T-cell (primary cell): ENCODE data around the gene RTN4. TPM values are rescaled to one million over a fixed set of nuclear protein-coding genes. Genes with fewer than 3 reads are reported as not detected.
A peak's percentile ranks its signal among the peaks of the same experiment; 100 is the strongest.
"Not testable (repeated sequence)": the region's sequence is repeated elsewhere in the genome, so short reads cannot be mapped to it uniquely, and the experiment has no call there.

Experiments used
- ATAC-seq, 4 experiments: fragments of 200-7000 bp in 3 of 4; fragments of 150-1000 bp in 1 of 4; cut with Tn5 transposase; replicated peaks in 1 of 4; 1 replicate in 3 of 4; 2 replicates in 1 of 4; pipeline ENCODE4 v1.10.0; 2021; ENCODE audit warnings: moderate library complexity in 3 of 4, mild to moderate bottlenecking in 2 of 4, moderate number of reproducible peaks in 1 of 4
- CTCF ChIA-PET, 2 donors: fragments of 300-600 bp; sonication (Branson Sonifier 250); formaldehyde crosslinking; loops; one replicate each; lab custom pipeline; 2022; ENCODE audit warnings: antibody characterized with exemption in 2 of 2; lab: Charles Lee
- POLR2A ChIA-PET, 2 donors: fragments of 300-600 bp; sonication (Branson Sonifier 250); formaldehyde crosslinking; loops; one replicate each; lab custom pipeline; 2022; ENCODE audit warnings: antibody characterized with exemption in 2 of 2; lab: Charles Lee
- DNase-seq, 35 experiments: peaks; one replicate each; pipeline versions ENCODE4 v3.0.0 to v3.0.0-alpha.2; 2013 to 2023
- H3K27ac ChIP-seq: one replicate; pipeline ENCODE4 v1.5.1; 2013; ENCODE audit warnings: low read length
- H3K27me3 ChIP-seq, 2 experiments: replicated peaks in 1 of 2; 1 replicate in 1 of 2; 2 replicates in 1 of 2; pipeline versions ENCODE4 v1.6.1 to v1.7.0; 2013; ENCODE audit warnings: low read length in 1 of 2, mixed read lengths in 1 of 2; ENCODE audit not compliant: control insufficient read depth in 2 of 2, insufficient read depth in 2 of 2; ENCODE audit errors: extremely low read depth in 1 of 2
- H3K36me3 ChIP-seq, 2 donors: 1 replicate in 1 of 2; 2 replicates in 1 of 2; pipeline versions ENCODE4 v1.6.1 to v1.7.0; 2013; ENCODE audit warnings: low read length in 1 of 2; ENCODE audit not compliant: control insufficient read depth in 2 of 2, insufficient read depth in 1 of 2; ENCODE audit errors: extremely low read depth in 1 of 2
- H3K4me1 ChIP-seq, 2 experiments: 1 replicate in 1 of 2; 2 replicates in 1 of 2; pipeline versions ENCODE4 v1.6.1 to v1.7.0; 2013; ENCODE audit warnings: low read length in 2 of 2, mixed read lengths in 1 of 2; ENCODE audit not compliant: insufficient read depth in 2 of 2, control insufficient read depth in 1 of 2; ENCODE audit errors: extremely low read depth in 1 of 2
- H3K4me3 ChIP-seq, 2 donors: 1 replicate in 1 of 2; 2 replicates in 1 of 2; pipeline versions ENCODE4 v1.5.1 to v1.7.0; 2013; ENCODE audit warnings: mild to moderate bottlenecking in 2 of 2, low read length in 1 of 2, moderate library complexity in 1 of 2; ENCODE audit not compliant: control insufficient read depth in 1 of 2; ENCODE audit errors: extremely low read depth in 1 of 2
- H3K9me3 ChIP-seq: 2 replicates; pipeline ENCODE4 v1.7.0; 2013
- H3K27ac Mint-ChIP-seq, 2 donors: one replicate each; pipeline ENCODE4 v1.8.0; 2020 to 2021; ENCODE audit warnings: mild to moderate bottlenecking in 2 of 2, mixed read lengths in 2 of 2
- H3K27me3 Mint-ChIP-seq, 2 donors: one replicate each; pipeline ENCODE4 v1.8.0; 2021 to 2022; ENCODE audit warnings: mixed read lengths in 2 of 2
- H3K36me3 Mint-ChIP-seq: one replicate; pipeline ENCODE4 v1.8.0; 2021; ENCODE audit warnings: mixed read lengths
- H3K4me1 Mint-ChIP-seq, 3 donors: one replicate each; pipeline ENCODE4 v1.8.0; 2020 to 2022; ENCODE audit warnings: mixed read lengths in 3 of 3, mild to moderate bottlenecking in 1 of 3
- H3K4me3 Mint-ChIP-seq, 3 donors: one replicate each; pipeline ENCODE4 v1.8.0; 2020 to 2022; ENCODE audit warnings: mild to moderate bottlenecking in 3 of 3, mixed read lengths in 3 of 3, moderate library complexity in 3 of 3
- H3K9me3 Mint-ChIP-seq, 3 donors: one replicate each; pipeline ENCODE4 v1.8.0; 2020 to 2022; ENCODE audit warnings: mixed read lengths in 3 of 3
- WGBS: methylation state at CpG from one replicate; pipeline ENCODE4 v1.1.5; 2013; ENCODE audit warnings: missing lambda C conversion rate; ENCODE audit not compliant: insufficient coverage; 5-methylcytosine and 5-hydroxymethylcytosine counted together
- total RNA-seq, 35 experiments: library from RNA in 6 of 35; stranded (reverse) in 6 of 35; fragments of 120-200 nt in 1 of 35; gene quantifications; one replicate each; pipeline versions ENCODE4 v1.2.1 to v1.2.4 and lab custom pipeline; 2013 to 2026

RTN4 gene
- total RNA-seq, 5 donors from 2014 or later (not counting 1 experiment from before 2014, with no cell fraction given), result 66.3 to 77.1 (median 75.4) TPM

GRCh38 chr2:55001716-55002115 is 48.5 kb downstream of the RTN4 start:
- ChIA-PET CTCF (interaction anchor here in 1 of 2 donors (2.0 kb wide), 1 partner anchor 12 kb away, joined by 13 read pairs; no protein-coding TSS in a partner anchor), POLR2A (interaction anchor here in 1 of 2 donors (0.6 kb wide), 1 partner anchor 525 kb away, joined by 3 read pairs; no protein-coding TSS in a partner anchor)
- WGBS, result no CpG with 5 or more reads among the region's 2 CpGs
- H3K9me3 Mint-ChIP-seq, result no peaks in the 10 kb centered on the region
- Histone ChIP-seq H3K4me1 (peaks cover 0 to 32% of the 10 kb centered on the region in 2 experiments), H3K36me3 (no peaks in the 10 kb centered on the region), H3K4me3 (no peak overlapping the region), H3K27me3 (no peaks in the 10 kb centered on the region), H3K9me3 (no peaks in the 10 kb centered on the region), H3K27ac (no peak overlapping the region)
- peaks cover 3% of the 10 kb centered on the region for H3K36me3 Mint-ChIP-seq
- no peak overlapping the region for H3K4me3 Mint-ChIP-seq
- H3K27ac Mint-ChIP-seq, result no peak overlapping the region
- no peak for ATAC-seq
- no peak for DNase-seq
- H3K4me1 Mint-ChIP-seq, result peaks cover 76 to 82% (median 81%) of the 10 kb centered on the region in 3 donors
- H3K27me3 Mint-ChIP-seq, result no peaks in the 10 kb centered on the region

- WGBS, result 78% methylated on average over 3 of the region's 4 CpGs
- H3K27me3 Mint-ChIP-seq, result no peaks in the 10 kb centered on the region
- ATAC-seq, result no peak
- H3K9me3 ChIP-seq, result no peaks in the 10 kb centered on the region
- peaks cover 0 to 25% of the 10 kb centered on the region in 2 experiments for H3K4me1 ChIP-seq
- peaks cover 79 to 82% (median 79%) of the 10 kb centered on the region in 3 donors for H3K4me1 Mint-ChIP-seq
- DNase-seq, result no peak
- no peak overlapping the region for H3K27ac Mint-ChIP-seq
- H3K9me3 Mint-ChIP-seq, result no peaks in the 10 kb centered on the region
- POLR2A ChIA-PET, result no interaction called here
- CTCF ChIA-PET, result no interaction called here
- H3K36me3 ChIP-seq, result no peaks in the 10 kb centered on the region
- H3K4me3 ChIP-seq, result no peak overlapping the region
- H3K27me3 ChIP-seq, result no peaks in the 10 kb centered on the region
- peak overlapping the region in 1 of 3 donors; percentile 1 for H3K4me3 Mint-ChIP-seq
- no peak overlapping the region for H3K27ac ChIP-seq
- H3K36me3 Mint-ChIP-seq, result peaks cover 8% of the 10 kb centered on the region
Measured at GRCh38 chr2:55000341-55000740, 49.9 kb downstream of the RTN4 start.

GRCh38 chr2:54999182-54999581 is 51.1 kb downstream of the RTN4 start:
- DNase-seq, result no peak
- Histone ChIP-seq H3K27ac (no peak overlapping the region), H3K9me3 (no peaks in the 10 kb centered on the region), H3K36me3 (no peaks in the 10 kb centered on the region), H3K4me1 (peaks cover 3 to 25% of the 10 kb centered on the region in 2 experiments), H3K4me3 (no peak overlapping the region), H3K27me3 (no peaks in the 10 kb centered on the region)
- no CpG with 5 or more reads among the region's 3 CpGs for WGBS
- peaks cover 78 to 82% (median 80%) of the 10 kb centered on the region in 3 donors for H3K4me1 Mint-ChIP-seq
- peak overlapping the region in 1 of 3 donors; percentile 14 for H3K4me3 Mint-ChIP-seq
- POLR2A ChIA-PET, result interaction anchor here in 1 of 2 donors (1.1 kb wide), 1 partner anchor 26 kb away, joined by 3 read pairs; no protein-coding TSS in a partner anchor
- ATAC-seq, result peak in 1 of 4 experiments; percentile 42
- H3K27me3 Mint-ChIP-seq, result no peaks in the 10 kb centered on the region
- CTCF ChIA-PET, result no interaction called here
- no peak overlapping the region for H3K27ac Mint-ChIP-seq
- H3K9me3 Mint-ChIP-seq, result no peaks in the 10 kb centered on the region
- H3K36me3 Mint-ChIP-seq, result peaks cover 4% of the 10 kb centered on the region

GRCh38 chr2:54997826-54998225 is 52.4 kb downstream of the RTN4 start:
- POLR2A ChIA-PET, result no interaction called here
- Histone ChIP-seq H3K4me3 (no peak overlapping the region), H3K27ac (no peak overlapping the region), H3K4me1 (peaks cover 3 to 23% of the 10 kb centered on the region in 2 experiments), H3K27me3 (no peaks in the 10 kb centered on the region), H3K36me3 (no peaks in the 10 kb centered on the region), H3K9me3 (no peaks in the 10 kb centered on the region)
- DNase-seq (no peak), ATAC-seq (no peak)
- H3K4me1 Mint-ChIP-seq, result peaks cover 78 to 88% (median 80%) of the 10 kb centered on the region in 3 donors
- H3K27me3 Mint-ChIP-seq, result no peaks in the 10 kb centered on the region
- no peak overlapping the region for H3K27ac Mint-ChIP-seq
- H3K9me3 Mint-ChIP-seq, result no peaks in the 10 kb centered on the region
- peak overlapping the region in 1 of 3 donors; percentile 28 for H3K4me3 Mint-ChIP-seq
- CTCF ChIA-PET, result no interaction called here
- no CpG with 5 or more reads among the region's 1 CpG for WGBS
- peaks cover 9% of the 10 kb centered on the region for H3K36me3 Mint-ChIP-seq

- H3K9me3 Mint-ChIP-seq, result no peaks in the 10 kb centered on the region
- H3K27ac Mint-ChIP-seq, result no peak overlapping the region
- peaks cover 12% of the 10 kb centered on the region for H3K36me3 Mint-ChIP-seq
- H3K4me1 Mint-ChIP-seq, result peaks cover 76 to 85% (median 80%) of the 10 kb centered on the region in 3 donors
- Histone ChIP-seq H3K4me1 (peaks cover 3 to 23% of the 10 kb centered on the region in 2 experiments), H3K4me3 (no peak overlapping the region), H3K27ac (no peak overlapping the region), H3K27me3 (no peaks in the 10 kb centered on the region), H3K36me3 (no peaks in the 10 kb centered on the region), H3K9me3 (no peaks in the 10 kb centered on the region)
- no peak for ATAC-seq
- WGBS, result no CpG with 5 or more reads among the region's 3 CpGs
- H3K4me3 Mint-ChIP-seq, result no peak overlapping the region
- no peak for DNase-seq
- CTCF ChIA-PET, result interaction anchor here in 1 of 2 donors (0.7 kb wide), 2 partner anchors 15 to 178 kb away, joined by 3 to 4 read pairs; no protein-coding TSS in a partner anchor
- H3K27me3 Mint-ChIP-seq, result no peaks in the 10 kb centered on the region
- POLR2A ChIA-PET, result interaction anchor here in 1 of 2 donors (0.7 kb wide), 1 partner anchor 47 kb away, joined by 3 read pairs; no protein-coding TSS in a partner anchor
Measured at GRCh38 chr2:54995553-54995952, 54.7 kb downstream of the RTN4 start.

GRCh38 chr2:54990694-54991093 is 59.6 kb downstream of the RTN4 start:
- H3K9me3 Mint-ChIP-seq, H3K9me3 ChIP-seq, ATAC-seq, DNase-seq, H3K4me3 ChIP-seq, H3K4me1 ChIP-seq, H3K4me3 Mint-ChIP-seq, H3K27ac Mint-ChIP-seq, H3K27me3 ChIP-seq, H3K27me3 Mint-ChIP-seq, H3K27ac ChIP-seq, POLR2A ChIA-PET, CTCF ChIA-PET: not testable (repeated sequence)
- Mint-ChIP-seq H3K4me1 (peaks cover 59 to 73% (median 59%) of the 10 kb centered on the region in 3 donors), H3K36me3 (peaks cover 28% of the 10 kb centered on the region)
- 100% methylated on average over 13 of the region's 19 CpGs for WGBS
- H3K36me3 ChIP-seq, result peaks cover 0 to 12% of the 10 kb centered on the region in 2 donors
